Cardiac muscle cell (in vitro differentiated cells and primary cell): ENCODE data around the gene SOBP. TPM values are rescaled to one million over a fixed set of nuclear protein-coding genes. Genes with fewer than 3 reads are reported as not detected.

Experiments used
- DNase-seq, 2 donors: peaks; one replicate each; pipeline versions ENCODE4 v3.0.0 to v3.0.0-alpha.2; 2010 to 2017; ENCODE audit warnings: low read depth in 1 of 2, low spot score in 1 of 2
- H3K27ac ChIP-seq: fragments of 200-600 bp; sonication (generic); 2 replicates; pipeline ENCODE4 v1.5.1; 2016
- H3K27me3 ChIP-seq: fragments of 200-600 bp; sonication (generic); 2 replicates; pipeline ENCODE4 v1.6.0; 2016; ENCODE audit warnings: control low read depth
- H3K36me3 ChIP-seq: fragments of 200-600 bp; sonication (generic); 2 replicates; pipeline ENCODE4 v1.5.1; 2016; ENCODE audit warnings: control low read depth
- H3K4me1 ChIP-seq: fragments of 200-600 bp; sonication (generic); 2 replicates; pipeline ENCODE4 v1.8.1; 2017; ENCODE audit warnings: low read depth, mild to moderate bottlenecking, mixed run types
- H3K4me3 ChIP-seq: fragments of 200-600 bp; sonication (generic); 2 replicates; pipeline ENCODE4 v1.5.1; 2016; ENCODE audit warnings: mild to moderate bottlenecking
- H3K9me3 ChIP-seq: fragments of 200-600 bp; sonication (generic); 2 replicates; pipeline ENCODE4 v1.5.1; 2017; ENCODE audit warnings: low read depth, mild to moderate bottlenecking, control low read depth
- CTCF ChIP-seq: IDR thresholded peaks from 2 replicates; pipeline ENCODE4 v1.5.1; 2012; ENCODE audit warnings: low read depth, mild to moderate bottlenecking, low read length
- polyA plus RNA-seq: library from polyadenylated mRNA; unstranded; fragments of >200 nt; fragmentation: Nextera tagmentation; extraction: Ambion mirVana; gene quantifications from 2 replicates; pipeline ENCODE4 v1.2.1, GENCODE V29; 2016
- total RNA-seq: library from RNA; depleted of rRNA; stranded (reverse); fragments of >200 nt; gene quantifications from 2 replicates; pipeline ENCODE4 v1.2.3, GENCODE V29; 2016

SOBP gene
- total RNA-seq (24.0 and 30.8 TPM in 2 replicates), polyA plus RNA-seq (27.5 and 34.9 TPM in 2 replicates)

- Histone ChIP-seq H3K27me3 (peaks cover 27% of the 10 kb centered on the region), H3K9me3 (no peaks in the 10 kb centered on the region), H3K36me3 (no peaks in the 10 kb centered on the region), H3K27ac (peak within 1 kb of the TSS; percentile 71), H3K4me3 (peak within 1 kb of the TSS; percentile 98), H3K4me1 (peaks cover 22% of the 10 kb centered on the region)
- TF ChIP-seq CTCF = no peak
- DNase-seq = peak; percentile 70 to 87
Observed at GRCh38 chr6:107489636-107490565, at the start of gene SOBP. Gene SOBP (plus strand): TSS chr6:107490117. CDS start chr6:107490617, 500 bp downstream.

- no peak for TF ChIP-seq CTCF
- H3K9me3 ChIP-seq = no peaks in the 10 kb centered on the region
Observed at GRCh38 chr6:107440936-107441335, 49.0 kb upstream of the SOBP start.

GRCh38 chr6:107441682-107442081 lies 48.2 kb upstream of the SOBP start:
- no peak for TF ChIP-seq CTCF
- Histone ChIP-seq H3K4me1 (peaks cover 43% of the 10 kb centered on the region), H3K27me3 (no peaks in the 10 kb centered on the region), H3K27ac (no peak overlapping the region), H3K9me3 (no peaks in the 10 kb centered on the region), H3K4me3 (no peak overlapping the region), H3K36me3 (no peaks in the 10 kb centered on the region)
- no peak for DNase-seq

More at GRCh38 chr6:107440936-107441335, 49.0 kb upstream of the SOBP start:
- Histone ChIP-seq H3K27me3 (no peaks in the 10 kb centered on the region), H3K4me3 (no peak overlapping the region), H3K4me1 (peaks cover 43% of the 10 kb centered on the region), H3K27ac (no peak overlapping the region), H3K36me3 (no peaks in the 10 kb centered on the region)
- DNase-seq = peak in 1 of 2 donors; percentile 28

GRCh38 chr6:107442938-107443607 lies 46.8 kb upstream of the SOBP start:
- peak overlapping the region; percentile 68 for H3K27ac ChIP-seq
- no peaks in the 10 kb centered on the region for H3K36me3 ChIP-seq
- H3K4me3 ChIP-seq = no peak overlapping the region
- no peak for DNase-seq
- H3K27me3 ChIP-seq = no peaks in the 10 kb centered on the region
- H3K9me3 ChIP-seq = no peaks in the 10 kb centered on the region
- H3K4me1 ChIP-seq = peaks cover 38% of the 10 kb centered on the region
- TF ChIP-seq CTCF = no peak

GRCh38 chr6:107443608-107444267 lies 46.2 kb upstream of the SOBP start:
- DNase-seq = no peak
- H3K4me1 ChIP-seq = peaks cover 38% of the 10 kb centered on the region
- peak overlapping the region; percentile 68 for H3K27ac ChIP-seq
- TF ChIP-seq CTCF = no peak
- no peaks in the 10 kb centered on the region for H3K36me3 ChIP-seq
- peaks cover 2% of the 10 kb centered on the region for H3K9me3 ChIP-seq
- H3K27me3 ChIP-seq = no peaks in the 10 kb centered on the region
- no peak overlapping the region for H3K4me3 ChIP-seq
